HG03565 (cell line): ENCODE results near the gene FLCN.

Experiments
- ATAC-seq: cut with Tn5 transposase; IDR thresholded peaks from one replicate; pipeline ENCODE4 v1.9.1; 2021; ENCODE audit warnings: mild to moderate bottlenecking, moderate library complexity; ENCODE audit not compliant: unreplicated experiment

FLCN gene

DNA sequence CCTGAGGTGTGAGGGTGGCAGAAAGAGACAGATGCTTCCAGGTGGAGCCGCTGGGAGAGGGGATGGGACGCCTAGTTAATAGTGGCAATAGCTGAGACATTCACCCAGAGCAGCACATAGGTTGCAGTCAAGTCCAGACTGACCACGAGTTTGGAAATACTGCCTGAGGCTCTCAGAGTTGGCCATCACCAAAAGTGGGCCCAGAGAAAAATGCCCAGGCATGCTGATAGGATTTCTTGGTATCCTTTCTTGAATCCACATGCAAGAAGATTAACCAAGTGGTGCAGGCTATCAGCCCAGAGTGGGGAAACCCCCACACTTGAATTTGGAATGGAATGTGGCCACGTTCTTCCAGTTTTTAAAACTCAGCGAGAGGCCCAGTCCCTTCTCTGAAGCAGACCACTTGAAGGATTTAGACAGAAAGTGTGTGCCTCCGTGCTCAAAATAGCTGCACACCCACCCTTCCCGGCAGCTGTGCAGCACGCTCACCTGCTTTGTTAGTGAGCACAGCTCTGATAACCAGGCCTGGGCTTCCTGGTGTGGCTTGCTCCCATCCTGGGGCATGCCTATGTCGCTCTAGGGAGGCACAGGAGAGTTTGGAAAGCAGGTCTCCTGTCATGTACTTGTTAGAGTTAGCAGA is 66.5 kb downstream of the FLCN start:
- ATAC-seq, result no peak

DNA sequence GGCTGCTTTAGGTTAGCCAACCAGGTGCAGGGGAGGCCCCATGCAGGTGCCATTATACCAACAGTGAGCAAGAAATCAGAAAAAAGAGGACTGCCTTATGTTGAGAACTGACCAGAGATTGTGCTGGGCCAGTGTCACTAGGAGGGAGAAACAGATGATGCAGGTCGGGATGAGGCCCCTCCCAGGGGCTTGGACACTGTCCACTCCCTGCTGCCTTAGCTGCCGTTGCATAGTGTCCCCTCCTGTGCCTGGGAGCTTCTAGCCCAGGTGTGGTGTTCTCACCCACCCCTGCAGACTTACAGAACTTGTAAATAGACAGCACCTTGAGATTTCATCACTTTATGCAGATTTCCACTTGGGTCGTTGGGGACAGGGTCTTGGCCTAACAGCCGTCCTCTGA is 67.6 kb downstream of the FLCN start:
- no peak for ATAC-seq

DNA sequence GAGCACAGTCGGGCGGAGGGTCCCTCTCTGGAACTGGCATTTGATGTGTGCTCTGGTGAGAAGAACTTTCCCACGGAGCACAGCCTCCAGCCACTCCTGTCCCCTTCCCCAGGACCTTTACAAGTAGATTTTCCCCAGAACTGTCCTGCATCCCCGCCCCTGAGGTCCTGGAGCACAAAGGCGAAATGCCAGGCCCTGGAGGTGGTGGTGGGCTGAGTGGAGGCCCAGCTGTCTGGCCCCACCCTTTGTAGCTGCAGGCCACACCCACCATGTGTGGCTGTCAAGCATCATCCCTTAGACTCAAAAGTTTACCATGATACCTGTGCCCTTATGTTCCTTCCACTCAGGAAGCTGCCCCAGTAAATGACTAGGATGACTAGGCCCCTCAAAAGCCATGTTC is 68.6 kb downstream of the FLCN start:
- ATAC-seq, result no peak

DNA sequence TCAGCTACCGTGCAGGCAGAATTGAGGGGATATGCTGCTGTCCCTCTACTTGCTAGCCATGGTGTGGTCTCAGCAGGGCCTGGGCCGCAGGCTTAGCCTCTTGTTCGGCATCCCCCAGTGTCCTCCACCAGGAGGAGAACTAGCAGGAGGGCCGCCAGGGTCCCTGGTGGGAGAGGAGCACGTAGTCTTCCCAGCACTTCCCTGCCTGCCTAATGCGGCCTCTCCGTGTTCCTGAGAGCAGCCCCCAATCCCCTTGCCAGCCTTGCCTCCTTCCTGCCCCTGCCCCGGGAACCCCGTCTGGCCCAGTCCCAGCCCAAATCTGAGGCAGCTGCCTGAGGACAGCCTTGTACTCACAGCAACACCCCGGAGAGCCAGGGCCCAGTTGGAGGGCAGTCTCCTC is 69.0 kb downstream of the FLCN start:
- ATAC-seq, result no peak

DNA sequence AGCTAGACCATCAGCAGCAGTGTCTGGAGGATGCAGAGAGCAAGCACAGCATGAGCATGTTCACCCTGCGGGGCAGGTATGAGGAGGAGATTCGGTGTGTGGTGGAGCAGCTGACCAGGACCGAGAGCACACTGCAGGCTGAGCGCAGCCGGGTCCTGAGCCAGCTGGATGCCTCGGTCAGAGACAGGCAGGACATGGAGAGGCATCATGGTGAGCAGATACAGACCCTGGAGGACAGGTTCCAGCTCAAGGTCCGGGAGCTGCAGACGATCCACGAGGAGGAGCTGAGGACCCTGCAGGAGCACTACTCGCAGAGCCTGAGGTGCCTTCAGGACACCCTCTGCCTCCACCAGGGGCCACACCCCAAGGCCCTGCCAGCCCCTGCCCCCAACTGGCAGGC is 69.6 kb downstream of the FLCN start:
- no peak for ATAC-seq

DNA sequence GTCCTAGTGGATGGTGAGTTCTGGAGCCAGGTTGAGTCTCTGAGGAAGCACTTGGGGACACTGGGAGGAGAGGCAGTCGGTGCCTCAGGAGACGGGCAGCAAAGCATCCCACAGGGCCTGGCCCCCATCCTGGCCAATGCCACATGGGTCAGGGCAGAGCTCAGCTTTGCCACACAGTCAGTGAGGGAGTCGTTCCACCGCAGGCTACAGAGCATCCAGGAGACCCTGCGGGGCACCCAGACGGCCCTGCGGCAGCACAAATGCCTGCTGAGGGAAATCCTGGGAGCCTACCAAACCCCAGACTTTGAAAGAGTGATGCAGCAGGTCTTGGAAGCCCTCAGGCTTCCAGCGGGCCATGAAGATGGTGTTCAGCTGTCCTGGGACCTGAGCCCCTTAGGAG is 70.5 kb downstream of the FLCN start:
- no peak for ATAC-seq

DNA sequence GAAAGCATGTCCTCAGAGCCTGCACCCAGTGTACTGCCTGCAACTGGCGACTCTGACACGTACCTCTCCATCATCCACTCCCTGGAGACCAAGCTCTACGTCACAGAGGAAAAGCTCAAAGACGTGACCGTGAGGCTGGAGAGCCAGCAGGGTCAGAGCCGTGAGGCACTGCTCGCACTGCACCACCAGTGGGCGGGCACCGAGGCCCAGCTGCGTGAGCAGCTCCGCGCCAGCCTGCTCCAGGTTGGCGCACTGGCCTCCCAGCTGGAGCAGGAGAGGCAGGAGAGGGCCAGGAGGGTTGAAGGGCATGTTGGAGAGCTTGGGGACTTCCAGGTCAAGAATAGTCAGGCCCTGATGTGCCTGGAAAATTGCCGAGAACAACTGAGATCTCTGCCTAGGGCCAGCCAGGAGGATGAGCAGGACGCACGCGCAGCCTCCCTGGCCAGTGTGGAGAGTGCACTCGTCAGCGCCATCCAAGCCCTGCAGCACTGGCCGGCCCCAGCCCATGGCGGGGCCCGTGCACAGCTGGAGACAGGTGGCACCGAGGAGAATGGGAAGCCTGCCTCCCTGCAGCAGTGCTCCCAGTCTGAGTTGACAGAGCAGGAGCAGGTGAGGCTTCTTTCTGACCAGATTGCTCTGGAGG is 71.2 kb downstream of the FLCN start:
- no peak for ATAC-seq

DNA sequence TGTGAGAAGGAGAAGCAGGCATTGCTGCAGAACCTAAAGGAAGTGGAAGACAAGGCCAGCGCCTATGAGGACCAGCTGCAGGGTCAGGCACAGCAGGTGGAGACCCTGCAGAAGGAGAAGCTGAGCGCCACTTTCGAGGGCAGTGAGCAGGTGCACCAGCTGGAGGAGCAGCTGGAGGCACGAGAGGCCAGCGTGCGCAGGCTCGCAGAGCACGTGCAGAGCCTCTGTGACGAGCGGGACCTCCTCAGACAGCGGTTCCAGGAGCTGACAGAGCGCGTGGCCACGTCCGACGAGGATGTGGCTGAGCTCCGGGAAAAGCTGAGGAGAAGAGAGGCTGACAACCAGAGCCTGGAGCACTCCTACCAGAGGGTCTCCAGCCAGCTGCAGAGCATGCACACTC is 72.3 kb downstream of the FLCN start:
- ATAC-seq, result no peak

DNA sequence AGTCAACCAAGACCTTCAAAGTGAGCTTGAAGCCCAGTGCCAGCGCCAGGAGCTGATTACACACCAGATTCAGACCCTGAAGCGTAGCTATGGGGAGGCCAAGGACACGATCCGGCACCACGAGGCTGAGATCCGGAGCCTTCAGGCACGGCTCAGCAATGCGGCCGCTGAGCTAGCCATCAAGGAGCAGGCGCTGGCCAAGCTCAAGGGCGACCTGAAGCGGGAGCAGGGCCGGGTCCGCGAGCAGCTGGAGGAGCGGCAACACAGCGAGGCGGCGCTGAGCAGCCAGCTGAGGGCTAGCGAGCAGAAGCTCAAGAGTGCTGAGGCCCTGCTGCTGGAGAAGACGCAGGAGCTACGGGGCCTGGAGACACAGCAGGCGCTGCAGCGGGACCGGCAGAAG is 72.8 kb downstream of the FLCN start:
- ATAC-seq, result no peak
